GM19240 (cell line): Measurements from ENCODE around the gene GLB1L2.

Experiments
- DNase-seq: peaks from one replicate; pipeline ENCODE4 v3.0.0; 2011; ENCODE audit warnings: low spot score; ENCODE audit not compliant: insufficient read length

Gene GLB1L2

DNA sequence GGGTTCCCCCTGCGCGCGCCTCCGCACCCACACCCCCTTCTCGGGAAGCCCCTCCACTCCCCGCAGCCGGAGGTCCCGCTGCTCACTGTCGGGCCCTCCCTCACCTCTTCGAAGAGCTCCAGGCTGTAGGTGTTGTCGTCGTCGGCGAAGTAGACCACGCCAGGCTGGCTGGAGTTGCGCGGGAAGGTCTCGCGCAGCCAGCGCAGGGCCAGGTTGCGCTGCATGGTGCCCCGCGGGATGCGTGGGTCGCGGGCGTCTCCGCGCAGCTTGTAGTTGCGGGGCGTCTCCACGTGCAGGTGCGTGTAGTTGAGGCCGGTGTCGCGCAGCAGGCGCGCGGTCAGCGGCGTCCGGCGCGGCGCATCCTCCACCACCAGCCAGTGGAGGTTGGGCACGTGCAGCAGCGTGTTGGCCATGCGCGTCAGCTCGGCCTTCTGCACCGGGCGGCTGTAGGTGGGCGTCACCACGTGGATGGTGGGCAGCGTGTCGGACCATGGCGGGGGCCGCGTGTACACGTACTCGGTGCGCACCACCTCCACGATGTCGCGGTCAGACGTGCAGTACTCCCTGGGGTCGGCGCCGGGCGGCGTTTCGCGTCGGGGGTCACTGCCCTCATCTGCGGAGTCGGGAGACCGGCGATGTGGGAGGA, 51.9 kb downstream of the GLB1L2 start:
- DNase-seq, result no peak

DNA sequence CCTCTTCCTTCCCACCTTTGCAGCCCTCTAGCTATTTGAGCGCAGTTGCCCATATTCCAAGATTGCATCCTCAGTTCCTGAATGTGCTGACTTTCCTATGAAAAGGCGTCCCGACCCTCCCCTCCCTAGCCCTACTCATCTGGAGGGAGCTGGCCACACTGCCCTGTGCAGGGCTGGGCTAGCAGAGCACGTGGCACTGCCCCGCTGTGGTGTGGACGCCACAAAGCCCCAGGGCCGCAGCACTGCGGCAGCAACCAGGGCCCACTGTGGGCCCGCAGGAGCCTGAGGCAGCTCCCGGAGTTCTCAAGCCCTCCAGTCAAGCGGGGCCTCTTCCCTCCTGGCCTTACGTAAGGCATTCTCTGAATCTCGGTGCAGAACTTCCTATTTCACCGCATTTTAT, 52.6 kb downstream of the GLB1L2 start:
- DNase-seq, result no peak

DNA sequence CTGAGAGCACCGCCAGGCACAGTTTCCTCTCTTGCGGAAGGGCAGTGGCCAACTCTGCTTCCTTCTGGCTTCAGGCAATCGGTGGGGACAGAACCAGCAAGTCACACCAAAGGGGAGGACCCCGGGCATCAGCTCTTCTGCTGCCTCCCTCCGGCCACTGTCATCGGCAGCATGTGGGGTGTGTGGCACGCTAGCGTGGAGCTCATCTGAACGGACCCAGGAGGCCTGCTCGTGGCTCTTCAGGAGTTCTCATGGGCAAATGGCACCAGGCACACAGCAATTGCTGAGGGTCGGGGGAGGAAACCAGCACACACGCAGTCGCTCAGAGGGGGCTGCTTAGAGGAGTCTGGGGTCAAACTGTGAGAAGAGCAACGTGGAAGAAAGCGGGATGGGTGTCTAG, 53.4 kb downstream of the GLB1L2 start:
- DNase-seq, result no peak

DNA sequence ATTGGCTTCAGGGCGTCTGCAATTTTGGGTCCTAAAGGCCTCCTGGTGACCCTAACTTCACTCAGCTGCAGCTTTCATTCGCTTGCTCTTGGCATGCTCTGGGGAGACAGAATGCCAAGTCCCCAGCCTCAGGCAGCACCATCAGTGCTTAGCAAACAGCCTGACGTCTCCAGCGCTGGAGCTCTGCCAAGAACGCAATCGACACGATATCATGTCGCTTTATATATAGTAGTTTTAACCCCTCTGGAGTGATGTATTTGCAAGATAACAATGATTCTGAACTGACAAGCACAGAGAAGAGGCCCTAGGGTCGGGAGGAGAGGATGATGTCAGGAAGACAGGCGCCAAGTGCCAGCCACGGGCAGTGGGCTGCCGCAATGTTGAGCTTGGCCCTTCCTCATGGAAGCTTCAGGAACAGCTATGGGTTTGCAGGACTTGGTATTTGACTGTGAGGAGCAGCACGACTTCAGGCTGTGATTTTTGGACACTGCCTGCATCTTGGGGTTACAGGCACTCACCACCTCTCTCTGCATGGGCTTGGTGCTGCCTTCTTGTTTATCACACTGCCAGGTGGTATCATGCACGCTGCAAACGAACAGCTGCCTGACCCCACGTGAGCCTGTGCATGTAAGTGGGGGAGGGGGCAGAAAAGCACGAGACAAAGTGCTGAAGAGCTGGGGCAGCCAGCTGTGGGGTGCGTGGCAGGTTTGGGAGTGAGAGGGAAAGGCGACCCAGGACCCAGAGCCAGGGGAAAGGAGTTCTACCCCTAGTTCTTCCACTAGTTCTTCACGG, 54.2 kb downstream of the GLB1L2 start:
- DNase-seq, result no peak

DNA sequence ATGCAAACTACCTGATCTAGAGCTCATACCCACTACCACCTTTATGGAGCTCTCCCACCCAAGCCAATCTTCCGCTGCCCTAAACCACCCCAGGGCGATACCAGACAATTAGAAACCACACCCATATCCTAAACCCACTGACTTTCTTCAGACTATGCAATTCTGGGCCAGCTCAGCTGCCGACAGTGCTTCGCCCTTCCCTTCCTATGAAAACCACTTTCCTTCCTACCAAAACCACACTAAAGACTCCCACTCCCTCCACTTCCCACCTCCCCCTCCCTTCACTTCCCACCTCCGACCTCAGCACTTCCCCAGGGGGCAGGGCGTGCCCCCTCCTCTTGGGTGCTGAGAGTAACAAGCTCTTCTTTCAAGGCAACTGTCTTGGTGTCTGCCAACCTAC, 55.2 kb downstream of the GLB1L2 start:
- DNase-seq, result no peak

DNA sequence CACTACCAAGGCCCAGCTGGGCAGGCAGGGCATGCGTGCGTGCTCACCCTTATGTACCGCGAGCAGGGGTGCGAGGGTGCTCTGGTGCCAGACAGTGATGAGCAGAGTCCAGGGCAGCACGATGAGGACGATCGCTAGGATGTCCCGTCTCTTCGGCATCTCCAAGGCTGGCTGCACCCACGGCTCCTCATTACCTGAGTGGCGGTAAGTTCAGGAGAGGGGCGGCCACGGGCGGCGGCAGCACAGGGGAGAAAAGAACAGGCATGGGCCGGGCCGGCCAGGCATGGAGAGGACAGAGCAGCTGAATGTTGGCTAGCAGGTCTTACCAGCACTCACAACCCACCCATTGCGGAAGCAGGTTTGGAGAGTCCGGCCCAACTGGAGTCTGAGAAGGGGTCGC, 55.7 kb downstream of the GLB1L2 start:
- no peak for DNase-seq

DNA sequence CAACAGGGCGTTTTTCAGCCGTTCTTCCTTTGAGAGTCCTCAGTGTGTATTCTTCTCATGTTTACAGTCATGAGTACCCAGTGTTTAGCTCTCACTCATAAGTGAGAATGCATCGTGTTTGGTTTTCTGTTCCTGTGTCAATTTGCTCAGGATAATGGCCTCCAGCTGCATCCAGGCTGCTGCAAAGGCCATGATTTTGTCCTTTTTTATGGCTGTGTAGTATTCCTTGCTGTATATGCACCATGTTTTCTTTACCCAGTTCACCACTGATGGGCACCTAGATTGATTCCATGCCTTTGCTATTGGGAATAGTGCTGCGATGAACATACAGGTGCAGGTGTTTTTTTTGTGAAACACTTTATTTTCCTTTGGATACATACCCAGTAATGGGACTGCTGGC, 56.8 kb downstream of the GLB1L2 start:
- no peak for DNase-seq

DNA sequence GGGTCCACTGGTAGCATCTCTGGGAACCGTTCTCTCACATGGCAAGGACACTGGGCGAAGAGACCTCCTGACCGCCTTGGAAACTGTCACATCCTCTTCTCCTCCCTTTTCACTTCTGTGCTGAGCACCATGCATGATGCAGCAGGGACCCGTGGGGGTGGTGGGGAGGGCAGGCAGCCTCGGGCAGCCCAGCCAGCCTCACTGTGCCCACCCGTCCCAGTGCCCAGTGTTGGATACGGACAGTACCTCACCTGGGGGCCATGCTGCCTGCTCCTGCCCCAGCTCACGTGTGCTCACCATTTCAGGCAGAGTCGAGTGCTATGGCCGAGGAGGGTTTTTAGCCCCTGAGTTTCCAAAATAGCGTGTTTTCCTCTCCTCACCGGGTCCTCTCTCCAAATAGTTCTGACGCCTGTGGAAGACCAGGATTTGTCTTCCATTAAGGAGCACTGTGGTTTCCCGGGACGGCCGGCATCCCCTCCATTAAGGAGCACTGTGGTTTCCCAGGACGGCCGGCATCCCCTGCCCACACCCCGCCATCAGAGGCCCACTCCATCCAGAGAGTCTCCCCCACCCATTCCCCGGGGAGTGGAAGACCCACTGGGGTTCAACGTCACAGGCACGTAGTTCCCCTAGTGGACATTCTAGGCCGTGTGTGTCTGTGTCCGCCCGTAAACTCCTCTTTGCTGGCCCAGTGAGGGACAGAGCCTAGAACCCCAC, 57.8 kb downstream of the GLB1L2 start:
- DNase-seq, result no peak

DNA sequence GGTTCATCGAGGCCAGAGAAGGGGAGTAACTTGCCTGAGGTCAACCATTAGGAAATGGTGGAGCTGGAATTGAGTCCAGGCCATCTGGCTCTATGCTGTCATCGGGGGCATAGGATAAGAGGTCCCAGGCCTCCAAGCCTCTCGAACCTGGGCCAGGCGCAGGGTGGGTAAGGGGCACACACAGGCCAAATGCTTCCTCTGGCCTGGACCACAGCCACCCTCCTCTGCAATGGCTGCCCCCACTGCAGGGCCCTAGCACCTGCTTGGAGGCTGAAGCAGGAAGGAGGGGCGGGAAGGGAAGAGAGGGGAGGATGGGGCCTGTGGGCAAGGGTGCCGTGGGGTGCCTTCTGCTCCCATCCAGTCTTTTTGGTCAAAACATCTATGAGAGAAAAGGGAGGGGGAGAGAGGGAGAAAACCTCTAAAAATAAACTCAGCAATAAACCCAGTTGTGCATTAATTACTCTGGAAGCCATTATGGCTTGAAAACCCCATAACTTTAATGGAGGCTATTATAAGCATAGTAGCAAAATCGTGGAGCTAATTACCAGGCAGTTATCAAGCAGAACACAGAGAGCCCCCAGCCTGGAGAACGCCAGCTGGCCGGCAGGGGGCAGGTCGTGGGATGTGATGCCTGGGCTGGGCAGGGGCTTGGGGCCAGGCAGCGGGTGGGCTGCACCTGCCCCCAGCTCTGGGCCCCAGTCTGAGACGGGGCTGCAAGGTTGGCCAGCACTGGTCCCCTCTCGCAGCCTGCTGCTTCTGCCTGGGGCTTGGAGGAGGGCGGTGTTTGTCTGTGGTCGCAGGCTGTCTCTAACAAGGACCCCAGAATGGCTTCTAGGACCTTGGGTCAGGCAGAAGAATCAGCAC, 59.1 kb downstream of the GLB1L2 start:
- DNase-seq, result no peak

DNA sequence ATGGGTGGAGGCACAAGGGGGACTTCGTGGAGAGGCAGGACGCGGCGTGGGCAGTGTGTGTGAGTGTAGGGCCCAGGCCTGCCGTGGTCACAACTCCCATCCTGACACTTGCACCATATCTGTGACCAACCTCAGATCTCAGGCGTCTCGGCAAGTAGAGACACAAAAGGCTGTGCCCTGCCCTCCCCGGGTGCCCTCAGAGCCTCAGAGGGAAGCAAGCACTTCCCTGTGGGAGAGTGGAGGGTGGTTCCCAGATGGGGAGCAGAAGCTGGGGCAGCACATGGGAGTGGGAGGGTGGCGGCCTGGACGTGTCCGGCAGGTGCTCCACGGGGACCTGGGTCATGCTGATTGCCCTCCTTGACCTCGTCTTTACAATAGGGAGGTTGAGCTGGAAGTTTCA, 59.9 kb downstream of the GLB1L2 start:
- DNase-seq, result no peak

DNA sequence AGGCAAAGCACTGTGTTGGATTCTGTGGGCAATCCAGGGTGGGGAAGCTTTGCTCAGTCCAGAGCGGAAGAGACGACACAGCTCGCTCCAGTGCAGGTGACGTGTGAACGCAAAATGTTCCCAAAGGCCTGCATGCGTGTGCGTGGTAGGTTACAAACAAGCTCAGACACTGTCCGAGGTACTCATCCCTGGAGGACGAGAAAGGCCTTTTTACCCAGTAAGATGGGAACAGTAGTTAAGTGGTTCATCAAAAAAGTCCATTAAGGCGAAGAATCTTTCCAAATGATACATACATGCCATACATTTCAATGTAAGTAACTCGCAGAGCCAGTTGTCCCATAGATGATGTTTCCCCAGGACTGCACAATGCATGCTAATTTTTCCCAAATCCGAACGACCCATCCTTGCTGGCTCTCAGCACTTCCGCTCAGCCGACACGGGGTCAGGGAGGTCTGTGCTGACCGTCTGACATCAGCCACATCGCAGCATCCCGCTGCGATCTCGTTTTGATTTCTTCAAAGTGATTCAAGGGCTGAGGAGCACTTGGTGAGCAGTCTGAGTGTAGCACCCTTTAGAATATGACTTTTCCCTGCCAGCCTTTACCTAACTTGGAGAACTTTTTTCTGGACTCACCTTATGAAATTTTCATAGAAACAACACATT, 61.3 kb downstream of the GLB1L2 start:
- no peak for DNase-seq

DNA sequence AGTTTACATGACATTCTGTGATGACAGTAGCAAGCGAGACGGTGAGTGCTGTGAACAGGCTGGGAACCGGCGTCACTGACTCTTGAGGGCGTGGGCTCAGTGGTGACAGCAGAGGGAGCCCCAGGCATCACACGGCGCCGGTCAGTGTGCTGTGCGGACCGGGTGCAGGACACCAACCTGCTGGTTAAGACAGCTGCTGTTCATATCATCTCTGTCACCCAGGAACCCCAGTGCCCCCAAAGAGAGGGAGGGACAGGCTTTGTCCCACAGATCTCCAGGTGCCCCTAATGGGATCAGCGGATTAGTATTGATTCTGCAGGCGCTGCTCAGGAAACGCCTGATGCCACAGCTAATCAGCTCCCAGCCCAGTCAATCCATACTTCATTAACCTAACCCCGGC, 61.9 kb downstream of the GLB1L2 start:
- DNase-seq, result no peak

DNA sequence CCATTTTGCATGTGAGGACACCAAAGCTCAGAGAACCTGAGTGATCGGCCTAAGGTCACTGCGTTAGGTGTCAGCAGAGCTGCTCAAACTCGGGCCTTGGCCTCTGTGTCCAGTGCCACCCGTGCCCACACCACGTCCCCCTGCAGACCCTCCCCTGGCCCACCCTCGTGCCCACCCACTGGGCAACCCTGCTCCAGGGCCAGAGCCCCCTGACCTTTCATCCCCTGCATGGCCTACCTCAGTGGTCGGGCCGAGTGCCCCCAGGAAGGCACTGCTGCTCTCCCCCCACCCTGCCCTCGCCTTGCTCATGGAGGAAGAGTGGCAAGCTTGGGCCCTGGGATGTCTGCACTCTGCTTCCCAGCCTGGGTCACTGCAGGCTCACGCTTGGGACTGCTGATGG, 62.5 kb downstream of the GLB1L2 start:
- DNase-seq, result no peak

DNA sequence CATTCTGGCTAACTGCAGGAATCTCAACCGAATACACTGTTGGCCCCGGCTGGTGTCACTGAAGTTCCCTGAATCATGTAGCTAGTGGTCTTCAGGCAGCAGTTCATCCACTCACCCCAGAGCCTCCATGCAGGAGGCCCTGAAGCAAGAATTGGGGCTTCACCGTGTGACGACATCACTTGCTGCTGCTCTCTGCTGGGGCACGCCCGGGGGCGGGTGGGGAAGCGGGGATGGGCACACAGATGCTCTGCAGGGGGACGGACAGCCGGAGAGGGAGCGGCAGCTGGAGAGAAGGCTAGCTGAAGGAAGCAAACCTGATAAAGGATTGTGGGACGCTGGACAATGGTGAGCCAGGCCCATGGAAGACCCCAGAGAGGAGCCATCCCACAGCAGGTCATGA, 63.2 kb downstream of the GLB1L2 start:
- no peak for DNase-seq

DNA sequence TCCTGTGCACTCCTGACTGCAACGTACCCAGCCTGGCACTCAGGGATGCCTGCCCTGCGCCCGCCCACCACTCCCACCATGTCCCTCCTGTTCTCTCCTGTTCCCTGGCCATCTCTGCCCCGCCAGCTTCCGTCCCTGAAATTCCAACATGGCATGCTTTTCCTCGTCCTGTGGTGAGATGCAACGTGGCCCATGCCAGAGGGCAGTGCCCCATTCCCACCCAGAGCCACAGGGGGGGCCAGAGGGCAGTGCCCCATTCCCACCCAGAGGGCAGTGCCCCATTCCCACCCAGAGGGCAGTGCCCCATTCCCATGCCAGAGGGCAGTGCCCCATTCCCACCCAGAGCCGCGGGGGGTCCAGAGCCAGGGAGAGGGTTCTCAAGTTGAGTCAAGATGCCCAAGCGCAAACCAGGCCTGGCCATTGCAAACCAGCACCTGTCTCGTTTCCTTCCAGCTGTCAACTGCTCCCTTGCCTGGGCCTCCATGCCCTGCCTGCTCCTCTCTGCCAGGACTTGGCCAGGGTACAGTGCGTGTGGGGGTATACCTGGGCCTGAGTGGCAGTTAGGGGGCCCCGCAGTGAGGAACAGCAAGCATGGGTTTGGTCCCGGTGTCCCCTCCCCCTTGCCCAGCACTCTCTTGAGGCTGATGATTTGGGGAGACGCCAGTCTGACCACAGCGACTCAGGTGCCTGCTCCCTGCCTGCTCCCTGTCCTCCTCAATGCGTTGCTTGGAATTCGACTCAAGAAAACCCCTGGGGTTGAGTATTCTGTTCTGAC, 65.7 kb downstream of the GLB1L2 start:
- DNase-seq, result no peak

DNA sequence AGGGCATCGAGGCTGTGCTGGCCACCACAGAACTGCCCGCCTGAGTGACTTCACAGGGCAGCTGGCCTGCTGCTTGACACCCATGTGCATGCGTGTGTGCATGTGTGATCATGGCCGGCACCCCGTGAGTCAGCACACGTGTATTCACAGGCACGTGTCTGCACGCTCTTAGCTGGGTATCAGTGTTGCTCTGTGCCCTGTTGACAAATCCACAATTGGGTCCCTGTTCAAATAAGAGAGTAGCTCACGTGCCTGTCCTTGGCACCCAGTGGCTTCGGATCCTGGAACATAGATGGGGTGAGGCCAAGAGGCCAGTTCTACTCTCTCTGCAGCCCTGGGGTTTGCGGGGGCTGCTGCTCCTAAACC, 66.3 kb downstream of the GLB1L2 start:
- no peak for DNase-seq

DNA sequence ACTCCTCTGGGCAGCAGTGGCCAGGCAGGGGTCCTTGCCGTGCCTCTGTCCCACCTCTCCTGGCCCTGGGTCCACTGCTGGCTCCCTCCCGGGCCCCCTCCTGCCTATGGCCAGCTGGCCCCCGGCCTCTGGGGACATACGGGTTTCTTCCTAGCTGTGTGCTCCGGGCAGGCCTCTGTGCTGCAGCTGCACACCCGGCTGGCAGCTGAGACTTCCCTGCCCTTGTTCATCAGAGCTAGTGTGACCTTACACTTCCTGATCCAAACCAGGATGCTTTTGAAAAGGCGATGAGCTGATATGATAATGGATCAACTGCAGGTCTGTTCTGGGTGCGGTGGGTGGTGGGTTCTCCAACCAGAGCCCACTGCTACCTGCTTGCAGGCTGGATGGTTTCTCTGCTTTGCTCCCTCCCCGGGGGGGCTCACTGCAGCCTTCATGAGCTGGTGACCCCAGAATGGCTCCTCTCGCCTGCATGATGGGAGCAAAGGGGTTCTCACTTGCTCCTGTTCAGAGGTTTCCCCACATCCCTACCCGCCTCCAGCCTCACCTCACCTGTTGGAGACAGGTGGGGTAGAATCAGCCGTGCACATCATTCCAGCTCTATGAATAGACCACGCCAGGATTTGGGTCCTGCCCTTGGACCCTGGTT, 67.0 kb downstream of the GLB1L2 start:
- no peak for DNase-seq

DNA sequence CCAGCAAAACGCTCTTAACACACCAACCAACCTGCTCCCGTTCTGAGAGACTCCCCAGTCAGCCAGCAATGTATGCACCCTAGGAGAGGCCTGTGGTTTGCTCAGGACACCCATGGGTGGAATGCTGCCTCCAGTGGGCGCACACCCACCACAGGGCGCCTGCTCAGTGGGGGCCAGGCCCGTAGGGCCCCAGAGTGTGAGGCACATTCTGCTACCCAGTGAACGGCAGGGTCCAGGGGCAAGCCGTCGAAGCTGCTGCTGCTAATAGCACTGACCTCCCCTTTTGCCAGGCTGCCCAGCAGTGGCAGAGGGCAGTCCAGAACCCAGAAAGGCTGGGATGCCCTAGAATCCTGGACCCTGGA, 67.5 kb downstream of the GLB1L2 start:
- DNase-seq, result no peak

DNA sequence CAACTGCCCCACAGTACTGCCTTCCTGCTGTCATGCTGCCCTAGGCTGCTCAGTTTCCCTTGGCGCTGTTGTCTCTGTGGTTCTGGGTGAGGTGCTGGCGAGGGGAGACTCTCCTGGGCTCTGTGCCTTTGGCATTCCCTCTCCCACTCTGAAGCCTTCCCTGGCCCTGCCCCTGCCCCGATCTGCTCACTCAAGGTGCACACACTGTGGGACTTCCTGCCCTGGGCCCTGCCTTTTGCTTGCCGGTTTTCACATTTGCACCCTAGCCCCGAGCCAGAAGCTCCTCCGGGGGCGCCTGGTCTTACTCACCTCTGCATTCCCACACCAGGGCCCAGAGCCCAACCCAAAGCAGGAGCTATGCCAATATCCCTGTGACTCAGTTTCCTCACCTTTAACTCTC, 68.2 kb downstream of the GLB1L2 start:
- no peak for DNase-seq
